HTERT RPE-1 (cell line): ENCODE measurements around the gene UACA.

ENCODE experiments used
- in situ Hi-C: fragments of 300-500 bp; cut with MboI; formaldehyde crosslinking; loops from 4 replicates; pipeline ENCODE4 v1.14.3; 2020; ENCODE audit warnings: low sequenced_read_pairs

Gene UACA

DNA sequence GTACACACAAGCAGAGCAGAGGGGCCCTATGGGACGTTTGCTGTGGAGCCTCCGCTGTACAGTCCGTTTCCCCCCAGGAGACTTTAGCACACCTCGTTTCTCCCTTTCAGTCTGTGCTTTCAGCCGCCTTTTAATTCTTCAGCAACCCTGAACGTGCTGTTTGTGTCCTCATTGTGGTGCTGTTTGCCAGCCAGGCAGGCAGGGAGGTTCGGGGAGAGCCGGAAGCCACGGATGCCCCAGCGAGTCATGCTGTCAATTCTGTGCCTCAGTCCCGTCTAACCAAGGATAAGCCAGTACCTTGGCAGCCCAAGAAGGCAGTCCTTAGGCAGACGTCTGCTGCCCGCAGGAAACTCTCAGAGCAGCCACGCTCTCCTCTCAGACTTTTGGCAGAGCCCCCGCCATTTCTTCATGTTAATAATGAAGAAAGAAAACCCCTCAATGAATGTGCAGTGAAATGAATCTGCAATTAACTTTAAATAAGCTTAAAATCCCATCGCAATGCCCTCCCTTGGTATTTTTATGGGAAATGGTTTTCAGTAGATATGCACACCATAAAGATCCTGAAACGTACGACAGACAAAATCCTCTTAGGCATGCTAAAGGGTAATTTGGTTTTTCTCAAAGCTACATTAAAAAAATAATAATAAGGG is 158.6 kb downstream of the UACA start:
- in situ Hi-C loops = no loop called here
